ENCODE measurements around the gene UBE2H.
"Not testable (repeated sequence)": the region's sequence is repeated elsewhere in the genome, so short reads cannot be mapped to it uniquely, and the experiment has no call there.

Gene UBE2H

DNA sequence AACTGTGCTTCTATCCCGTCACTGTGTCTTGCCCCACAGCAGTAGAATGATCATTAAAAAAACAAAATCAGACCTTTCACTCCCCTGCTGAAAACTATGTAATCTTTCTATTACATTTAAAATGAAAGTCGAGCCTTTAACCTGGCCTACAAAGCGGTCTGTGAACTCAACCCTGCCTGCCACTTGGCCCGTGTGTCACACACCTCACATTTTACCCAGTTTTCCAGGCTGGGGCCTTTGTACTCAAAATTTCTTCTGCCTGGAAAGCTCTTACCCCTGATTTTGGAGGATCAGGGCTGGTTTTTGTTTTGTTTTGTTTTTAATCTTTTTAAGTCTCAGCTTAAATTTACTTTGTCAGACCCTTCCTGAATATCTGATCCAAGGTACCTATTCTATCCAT lies 82.1 kb downstream of the UBE2H start:
- DNase-seq = no peak

DNA sequence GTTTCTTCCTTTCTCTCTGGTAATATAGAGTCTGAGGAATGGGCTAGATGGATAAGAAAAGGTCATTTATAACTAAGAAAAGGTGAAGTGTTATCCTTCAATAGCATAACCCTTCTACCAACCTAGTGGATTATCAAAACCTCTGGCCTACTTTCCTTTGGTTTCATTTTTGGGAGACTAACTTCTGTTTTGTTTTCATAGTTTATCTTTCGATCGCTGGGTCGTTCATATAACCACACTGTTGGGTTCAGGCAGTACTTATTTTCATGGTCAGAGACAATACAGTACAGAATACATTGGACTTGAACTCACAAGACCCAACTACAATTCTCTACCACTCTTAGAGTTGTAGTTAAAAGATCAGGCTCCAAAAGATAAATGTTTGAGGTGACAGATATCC lies 86.5 kb downstream of the UBE2H start:
- DNase-seq = no peak

DNA sequence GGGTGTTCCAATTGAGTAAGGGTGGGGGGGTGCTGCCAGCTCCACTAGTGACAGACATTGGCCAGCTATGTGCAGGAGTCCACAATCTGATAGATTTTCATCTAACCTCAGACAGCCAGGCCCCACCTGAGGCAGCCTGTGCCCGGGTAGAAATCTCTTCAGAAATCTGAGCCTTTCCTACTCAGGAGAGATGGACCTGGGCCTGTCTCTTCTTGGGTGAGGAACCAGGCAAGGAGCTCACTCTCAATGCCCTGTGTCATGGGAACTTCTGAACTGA lies 86.9 kb downstream of the UBE2H start:
- no peak for DNase-seq

DNA sequence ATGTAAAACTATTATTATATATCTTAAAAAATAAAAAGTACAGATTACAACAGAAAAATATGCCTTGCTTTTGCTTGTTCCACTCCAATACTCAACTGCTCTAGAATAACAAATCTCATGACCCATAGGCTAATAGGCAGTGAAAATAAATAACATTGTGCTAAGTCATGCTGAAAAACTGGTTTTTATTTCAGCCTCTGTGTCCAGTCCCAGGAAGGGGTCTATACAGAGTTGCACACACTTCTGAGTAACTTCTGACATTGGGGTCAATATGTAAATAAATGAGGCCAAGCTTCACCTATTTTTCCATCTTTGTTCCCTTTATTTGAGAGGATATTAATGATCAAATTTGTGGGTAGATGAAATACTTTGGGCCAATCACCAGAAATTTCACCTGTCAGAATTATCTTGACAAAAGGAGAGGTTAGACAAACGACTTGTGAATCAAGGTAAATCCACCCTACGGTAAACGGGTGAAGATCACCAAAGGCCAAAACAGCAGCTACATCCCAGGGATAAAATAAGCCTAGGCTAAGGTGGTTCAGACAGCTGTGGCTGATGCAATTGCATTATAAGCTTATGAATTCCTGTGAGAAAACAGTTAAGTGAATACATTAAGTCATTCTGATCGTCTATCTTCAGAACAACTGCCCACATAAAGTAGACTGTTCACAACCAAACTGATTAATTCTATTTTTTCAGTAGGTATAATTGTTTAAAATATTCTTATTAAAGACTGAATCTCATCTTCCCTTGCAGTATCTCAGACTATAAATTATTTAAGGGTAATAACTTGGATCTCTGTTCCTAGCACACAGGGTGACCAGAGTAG lies 87.5 kb downstream of the UBE2H start:
- no peak for DNase-seq

DNA sequence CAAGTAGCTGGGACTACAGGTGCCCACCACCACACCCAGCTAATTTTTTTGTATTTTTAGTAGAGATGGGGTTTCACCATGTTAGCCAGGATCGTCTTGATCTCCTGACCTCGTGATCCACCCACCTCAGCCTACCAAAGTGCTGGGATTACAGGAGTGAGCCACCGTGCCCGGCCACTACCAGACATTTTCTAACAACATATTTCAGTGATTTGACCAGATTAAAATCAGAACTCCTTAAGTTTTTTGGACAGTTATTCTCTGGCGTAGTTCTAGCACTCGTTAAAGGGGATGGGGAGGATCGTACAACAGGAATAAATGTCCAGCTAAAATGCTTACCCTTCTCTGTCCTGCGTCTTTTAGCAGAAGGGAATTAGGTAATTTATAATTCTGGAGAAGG lies 88.1 kb downstream of the UBE2H start:
- not testable (repeated sequence) for DNase-seq

DNA sequence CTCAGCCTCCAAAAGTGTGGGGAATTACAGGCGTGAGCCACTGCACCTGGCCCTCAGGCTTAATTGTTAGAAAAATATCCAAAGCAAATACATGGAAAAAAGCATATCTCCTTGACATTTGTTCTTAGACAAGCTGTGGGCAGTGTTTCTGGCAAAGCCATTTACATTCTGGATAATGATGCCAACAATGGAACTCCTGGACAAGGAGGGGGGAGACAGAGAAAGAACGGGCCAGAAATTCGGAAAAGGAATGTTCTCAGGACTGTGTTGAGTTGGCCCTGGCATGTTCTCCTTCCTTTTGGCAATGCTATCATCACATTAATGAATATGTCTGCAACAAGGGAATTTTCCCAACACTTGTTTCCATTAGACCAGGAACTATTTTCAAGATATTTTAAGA lies 88.7 kb downstream of the UBE2H start:
- DNase-seq = no peak

DNA sequence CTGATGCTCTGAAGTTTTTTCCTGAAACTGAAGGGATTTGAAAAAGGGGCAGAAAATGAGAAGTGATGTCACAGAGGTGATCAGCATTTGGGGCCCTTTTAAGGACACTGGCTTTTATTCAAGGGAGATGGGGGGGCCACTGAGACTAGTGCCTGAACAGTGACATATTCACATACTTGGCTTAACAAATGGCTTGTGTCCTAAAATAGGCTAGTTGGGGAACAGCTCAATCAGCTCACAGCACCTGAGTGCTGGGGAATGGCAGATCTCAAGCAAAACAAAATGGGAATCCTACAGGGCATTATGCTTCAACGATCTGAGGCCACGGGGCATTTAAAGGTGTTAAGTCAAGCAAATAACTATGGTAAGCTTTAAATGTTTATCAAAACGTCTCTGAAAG lies 90.1 kb downstream of the UBE2H start:
- no peak for DNase-seq

DNA sequence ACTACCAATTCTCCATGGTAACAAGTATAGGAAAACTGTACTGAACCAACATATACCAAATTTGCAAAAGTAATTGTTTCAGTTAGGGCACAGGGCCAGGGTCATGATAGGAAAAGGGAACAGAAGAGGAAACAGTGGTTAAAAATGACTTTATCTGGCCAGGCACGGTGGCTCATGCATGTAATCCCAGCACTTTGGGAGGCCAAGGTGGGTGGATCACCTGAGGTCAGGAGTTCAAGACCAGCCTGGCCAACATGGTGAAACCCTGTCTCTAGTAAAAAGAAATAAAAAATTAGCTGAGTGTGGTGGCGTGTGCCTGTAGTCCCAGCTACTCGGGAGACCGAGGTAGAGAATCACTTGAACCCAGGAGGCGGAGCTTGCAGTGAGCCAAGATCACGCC lies 92.0 kb downstream of the UBE2H start:
- DNase-seq = not testable (repeated sequence)

DNA sequence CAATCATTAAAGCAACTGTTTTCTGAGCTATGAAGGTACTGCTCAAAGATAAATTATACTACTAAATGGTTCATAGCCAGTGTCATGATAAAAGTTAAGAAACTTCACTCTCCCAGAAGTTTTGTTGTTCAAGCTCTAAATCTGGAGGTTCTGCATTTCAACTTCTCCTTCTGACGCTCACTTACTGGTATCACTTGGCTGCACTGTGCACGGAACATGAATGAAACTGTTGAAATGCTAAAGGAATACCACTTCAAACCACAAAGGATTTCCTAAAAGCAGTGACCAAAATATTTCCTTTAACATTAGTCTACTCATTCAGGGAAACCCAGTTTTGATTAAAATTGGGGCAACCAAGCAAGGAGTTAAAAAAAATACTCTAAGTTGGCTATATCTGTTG lies 93.6 kb downstream of the UBE2H start:
- DNase-seq = no peak

DNA sequence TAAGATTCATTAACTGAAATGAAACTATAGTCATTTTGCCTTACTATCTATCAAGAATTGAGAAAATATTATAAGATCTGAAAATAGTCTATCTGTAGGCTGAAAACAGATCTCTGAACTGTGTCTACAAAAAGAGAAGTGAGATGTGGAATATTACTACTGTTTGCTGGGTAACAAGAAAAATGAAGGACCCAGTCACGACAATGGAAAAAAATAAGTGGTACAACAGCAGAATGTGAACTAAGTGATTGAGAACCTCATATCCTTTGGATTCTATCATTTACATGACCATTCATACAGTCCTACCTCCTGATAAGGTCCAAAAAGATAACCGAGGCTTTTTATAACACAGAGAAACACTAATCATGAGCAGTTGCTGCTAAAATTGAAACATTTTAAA lies 94.3 kb downstream of the UBE2H start:
- DNase-seq = no peak

DNA sequence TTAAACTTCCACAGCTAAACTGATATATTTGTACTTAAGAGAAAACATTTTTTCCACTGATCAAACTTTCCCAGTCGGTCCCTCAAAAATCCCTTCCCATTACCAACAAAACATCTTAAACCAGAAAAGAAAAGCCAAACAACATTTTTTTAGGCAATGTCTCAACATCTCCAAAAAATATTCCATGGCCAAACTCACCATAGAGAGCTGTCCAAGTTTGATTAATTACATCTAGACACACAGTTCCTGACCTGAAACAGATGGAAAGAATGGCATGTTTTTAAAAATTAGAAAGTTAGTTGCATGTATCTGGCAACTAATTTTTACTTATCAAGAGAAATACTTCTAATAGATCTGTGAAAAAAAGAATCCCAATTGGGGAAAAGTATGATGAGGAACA lies 95.4 kb downstream of the UBE2H start:
- no peak for DNase-seq

DNA sequence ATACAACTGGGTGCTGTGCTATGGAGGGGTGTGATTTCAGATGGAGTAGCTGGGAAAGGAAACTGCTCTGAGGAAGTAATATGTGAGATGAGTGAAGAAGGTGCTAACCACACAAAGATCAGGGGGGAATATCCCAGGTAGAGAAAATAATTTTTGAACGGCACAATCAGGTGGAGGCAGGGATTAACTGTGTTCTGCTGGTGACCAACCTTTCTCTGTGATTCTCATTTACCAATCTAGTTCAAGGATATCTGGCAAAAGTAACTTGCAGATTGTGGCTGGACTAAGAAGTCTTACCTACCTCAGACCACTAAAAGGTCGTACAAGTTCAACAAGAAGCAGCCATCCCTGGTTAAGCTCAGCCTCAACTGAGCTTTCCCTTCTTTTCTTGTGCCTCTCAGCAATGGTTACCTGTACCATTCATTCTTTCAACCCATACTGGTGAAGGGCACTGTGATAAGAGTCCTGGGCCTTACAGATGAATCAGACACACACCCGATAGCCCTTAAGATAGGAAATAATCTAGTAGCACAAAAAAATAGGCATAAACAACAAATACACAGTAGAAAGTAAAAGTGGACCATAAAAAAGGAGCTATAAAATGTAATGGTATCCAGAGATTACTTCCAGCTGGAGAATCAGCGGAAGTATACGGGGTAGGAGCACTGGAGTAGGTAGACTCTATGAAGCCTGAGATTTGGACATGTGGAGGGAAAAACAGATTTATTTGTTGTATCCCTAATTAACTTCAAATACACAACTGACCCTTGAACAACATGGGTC lies 96.6 kb downstream of the UBE2H start:
- DNase-seq = no peak

DNA sequence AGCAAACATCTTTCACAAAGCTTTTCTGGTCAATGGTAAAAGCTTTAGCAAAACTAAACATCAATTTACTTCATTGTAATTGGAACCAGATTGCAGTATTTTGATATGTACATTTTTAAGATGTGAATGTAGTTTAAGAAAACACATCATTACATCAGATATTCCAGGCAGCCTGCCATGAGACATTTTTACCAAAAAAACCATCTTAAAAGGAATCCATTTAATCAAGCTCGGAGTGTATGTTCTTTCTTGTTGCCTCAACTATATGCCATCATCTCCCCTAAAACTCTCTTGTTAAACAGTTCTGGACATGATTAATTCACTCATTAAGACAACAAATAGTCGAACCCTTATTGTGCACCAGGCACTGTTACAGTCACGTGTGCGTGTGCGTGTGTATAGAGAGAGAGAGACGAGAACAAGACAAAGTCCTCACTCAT lies 97.5 kb downstream of the UBE2H start:
- no peak for DNase-seq

DNA sequence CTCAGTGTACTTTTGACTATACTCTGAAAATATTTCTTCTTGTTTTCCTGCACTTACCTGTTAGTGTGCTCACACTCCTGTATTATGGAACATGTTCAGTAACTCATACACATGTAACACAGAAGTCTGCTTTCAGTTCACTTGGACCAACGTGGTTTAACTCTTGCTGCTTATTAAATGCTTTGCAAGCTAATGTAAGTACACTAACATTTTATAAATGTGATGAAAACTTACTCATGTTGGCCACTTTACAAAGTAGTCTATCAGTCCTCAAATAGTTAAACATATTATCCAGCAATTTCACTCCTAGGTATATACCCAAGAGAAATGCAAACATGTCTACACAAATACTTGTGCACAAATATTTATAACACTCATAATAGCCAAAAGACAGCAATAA lies 98.4 kb downstream of the UBE2H start:
- no peak for DNase-seq

DNA sequence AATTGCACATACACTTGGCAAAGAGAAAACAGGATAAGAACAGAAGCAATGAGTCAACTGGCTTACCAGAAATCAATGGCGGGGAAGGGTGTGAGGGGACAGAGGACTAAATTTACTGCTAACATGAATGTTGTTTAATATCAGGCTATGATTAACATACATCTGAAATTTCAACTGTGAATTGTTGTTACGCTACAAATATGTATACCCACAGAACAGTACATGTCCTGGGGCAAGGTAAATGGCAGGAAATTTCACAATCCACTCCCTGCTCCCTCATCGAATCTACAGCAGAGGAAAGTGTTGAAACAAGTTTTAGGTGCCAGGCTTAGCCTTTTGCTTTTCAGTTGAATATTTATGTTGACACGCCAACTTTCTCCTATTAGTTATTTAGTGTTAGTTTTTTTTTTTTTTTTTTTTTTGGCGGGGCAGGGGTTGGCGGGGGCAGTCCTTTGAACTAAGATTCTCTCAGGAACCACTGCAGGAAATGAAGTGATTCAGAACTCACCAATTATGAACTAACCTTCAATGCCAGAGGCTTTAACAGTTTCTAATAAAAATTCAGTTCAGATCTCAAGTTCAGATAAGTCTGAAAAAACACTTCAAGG lies 99.0 kb downstream of the UBE2H start:
- no peak for DNase-seq

DNA sequence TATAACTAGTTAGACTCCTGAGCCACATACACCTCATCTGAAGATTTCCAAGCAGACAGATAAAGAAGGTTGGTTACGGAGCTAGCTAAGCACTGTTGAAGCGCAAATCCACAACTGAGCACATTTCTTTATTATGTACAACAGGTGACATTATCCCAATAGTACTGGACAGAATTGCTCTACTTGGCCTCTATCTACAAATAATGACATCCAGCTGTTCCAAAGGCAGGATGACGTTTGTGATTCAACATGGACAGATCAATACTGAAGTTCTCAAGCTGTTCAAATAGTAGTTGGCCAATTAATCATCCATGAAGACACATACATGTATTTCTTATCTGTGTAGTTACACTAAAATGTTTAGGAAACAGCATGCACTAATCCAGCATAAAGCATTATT lies 101.0 kb downstream of the UBE2H start:
- no peak for DNase-seq

DNA sequence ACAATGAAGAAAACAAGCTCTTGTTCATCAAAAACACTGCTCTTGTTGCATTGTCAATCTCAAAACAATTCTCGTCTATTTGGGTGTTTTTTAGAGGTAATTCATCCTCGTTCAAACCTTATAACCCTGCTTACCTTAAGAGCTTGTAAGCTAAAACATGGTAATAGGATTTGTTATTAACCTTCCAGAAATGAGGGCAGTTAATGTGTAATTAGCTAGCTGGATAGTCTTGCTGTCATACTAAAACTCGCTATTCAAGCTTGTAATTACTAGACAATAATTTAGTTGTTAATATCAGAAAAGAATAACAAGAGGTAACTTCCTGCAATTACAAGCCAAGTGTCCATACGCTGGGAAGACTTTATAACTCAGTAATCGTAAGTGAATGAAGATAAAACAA lies 101.6 kb downstream of the UBE2H start:
- no peak for DNase-seq

DNA sequence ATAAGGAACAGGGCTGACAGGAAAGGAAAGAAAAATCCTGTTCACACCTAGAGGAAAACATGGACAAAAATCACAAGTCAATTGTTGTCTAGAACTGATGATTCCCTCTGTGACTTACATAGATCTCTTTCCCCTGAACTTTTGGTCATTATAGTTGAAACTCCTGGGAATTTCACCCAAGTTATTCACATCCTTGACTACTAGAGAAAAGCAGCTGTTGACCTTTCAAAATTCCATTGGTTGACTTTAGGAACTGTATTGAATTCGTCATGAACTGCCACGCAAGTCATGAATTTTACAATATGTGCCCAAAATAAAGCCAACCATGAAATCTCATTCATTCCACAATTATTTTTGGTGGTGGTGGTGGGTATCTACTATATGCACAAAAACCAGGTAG lies 104.3 kb downstream of the UBE2H start:
- DNase-seq = no peak

DNA sequence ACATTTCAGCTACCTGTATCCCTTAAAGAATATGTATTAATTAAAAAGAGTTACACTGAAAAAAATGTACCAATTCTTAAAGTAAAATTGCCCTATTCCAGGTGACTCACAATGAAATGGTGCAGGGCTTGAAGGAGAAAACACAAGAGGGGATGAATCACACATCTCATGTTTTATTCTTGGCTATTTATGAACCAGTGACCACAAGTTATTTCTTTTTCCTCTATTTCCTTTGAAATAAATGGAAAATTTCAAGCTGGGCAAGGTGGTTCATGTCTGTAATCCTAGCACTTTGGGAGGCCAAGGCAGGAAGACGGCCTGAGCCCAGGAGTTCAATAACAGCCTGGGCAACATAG lies 106.8 kb downstream of the UBE2H start:
- DNase-seq = no peak

DNA sequence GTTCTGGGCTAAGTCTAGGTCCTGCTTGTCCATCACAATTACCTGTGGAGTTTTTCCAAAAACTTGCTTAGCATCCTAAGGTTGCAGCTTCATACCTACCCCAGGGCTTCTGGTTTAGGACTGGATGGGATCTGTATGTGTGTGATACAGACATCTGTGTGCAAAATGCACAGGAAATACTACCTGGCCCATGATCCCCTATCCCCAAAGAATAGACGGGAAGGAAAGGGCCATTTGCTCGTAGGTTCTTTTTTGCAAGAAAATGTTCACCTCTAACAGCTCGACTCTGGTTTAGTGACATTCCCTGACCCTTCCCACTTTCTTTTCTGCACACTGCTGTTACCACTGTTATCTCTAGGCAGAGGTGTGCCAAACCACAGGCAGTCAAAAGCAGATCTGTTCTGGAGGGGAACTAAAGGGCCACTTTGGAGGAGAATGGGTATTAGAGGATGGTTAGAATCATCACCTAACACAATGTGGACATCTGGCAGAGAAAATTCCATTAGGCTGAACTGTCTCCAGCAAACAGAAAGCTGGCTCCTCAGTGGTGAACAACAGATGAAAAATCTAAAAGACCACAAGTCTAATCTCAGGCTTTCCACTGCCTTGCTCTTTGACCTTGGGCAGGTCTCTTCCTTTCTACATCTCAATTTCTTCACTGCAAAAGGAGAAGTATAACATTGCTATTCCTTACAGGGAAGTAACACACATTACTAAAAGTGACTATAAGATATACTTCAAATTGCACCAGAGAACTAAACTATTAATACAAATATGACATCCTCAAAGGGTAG lies 107.4 kb downstream of the UBE2H start:
- DNase-seq = no peak

DNA sequence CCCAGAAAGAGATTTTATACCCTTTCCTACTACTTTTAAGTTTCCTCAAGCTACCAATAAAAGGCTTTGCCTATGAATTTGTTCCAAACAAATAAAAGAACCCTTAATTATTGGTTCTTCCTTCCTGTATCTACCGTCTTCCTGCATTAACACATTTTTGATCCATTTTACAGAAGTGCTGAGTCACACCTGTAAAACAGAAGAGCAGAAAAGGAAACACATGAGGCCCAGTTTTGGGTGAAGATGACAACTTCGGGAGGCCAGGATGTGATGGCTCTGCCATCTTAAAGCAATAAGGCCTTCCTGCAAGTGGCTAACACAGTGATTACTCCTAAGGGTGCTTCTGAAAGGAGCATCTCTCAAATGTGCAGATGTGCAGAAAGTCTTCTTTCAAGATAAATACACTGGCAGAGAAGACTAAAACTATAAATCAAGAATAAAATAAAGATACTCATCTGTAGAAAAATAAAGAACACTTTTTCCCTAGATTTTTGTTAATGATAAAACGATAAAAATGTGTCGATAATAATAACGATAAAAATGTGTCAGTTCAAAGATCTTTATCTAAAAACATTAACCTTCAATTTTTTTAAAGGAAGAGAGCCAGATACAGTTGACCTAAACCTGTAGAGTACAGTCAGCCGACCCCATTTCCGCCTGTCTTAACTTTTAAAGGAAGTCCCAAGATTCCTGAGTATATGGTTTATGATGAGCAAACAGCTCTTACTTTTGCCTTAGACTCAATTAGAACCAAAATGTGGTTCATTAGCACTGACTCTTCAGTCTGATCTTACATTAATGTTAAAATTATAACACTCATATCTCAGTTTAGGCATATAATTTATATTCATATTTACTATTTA lies 108.6 kb downstream of the UBE2H start:
- DNase-seq = no peak

DNA sequence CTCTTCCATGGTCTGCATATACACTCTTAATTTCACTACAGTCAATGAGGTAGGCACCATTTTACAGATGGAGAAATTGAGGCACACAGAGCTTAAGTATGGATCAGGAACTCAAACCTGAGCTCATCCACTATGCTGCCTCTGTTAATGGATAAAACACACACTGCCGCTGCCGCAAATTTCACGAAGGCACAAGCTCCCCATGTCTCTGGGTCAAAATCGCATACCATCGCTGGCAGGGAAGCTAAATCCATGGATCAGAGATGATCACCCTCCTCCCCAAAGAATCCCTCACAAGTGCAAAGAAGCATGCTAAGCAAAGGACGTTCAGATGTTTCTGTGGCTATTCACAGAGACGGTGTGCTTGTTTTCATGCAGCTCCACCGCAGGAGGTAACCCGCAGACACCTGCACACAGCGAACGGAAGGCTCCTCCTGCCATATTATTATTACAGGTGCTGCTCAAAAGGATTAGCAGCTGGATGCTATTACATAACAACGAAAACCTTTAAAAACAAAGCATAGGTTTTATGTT lies 109.3 kb downstream of the UBE2H start:
- no peak for DNase-seq

Data from T-helper 9 cell (primary cell).